ENCODE measurements around the gene SMOC2.
"Not testable (repeated sequence)": the region's sequence is repeated elsewhere in the genome, so short reads cannot be mapped to it uniquely, and the experiment has no call there.

Gene SMOC2

GRCh38 chr6:168699631-168700295 lies 258.8 kb downstream of the SMOC2 start:
- in situ Hi-C loops (cut with MboI; ENCODE audit: low sequenced_read_pairs) = no loop called here

GRCh38 chr6:168700880-168701279 lies 259.9 kb downstream of the SMOC2 start:
- in situ Hi-C loops (cut with MboI; ENCODE audit: low sequenced_read_pairs) = no loop called here

- in situ Hi-C loops (cut with MboI; ENCODE audit: low sequenced_read_pairs) = no loop called here
Observed at GRCh38 chr6:168703990-168704389, 263.0 kb downstream of the SMOC2 start.

- in situ Hi-C loops (cut with MboI; ENCODE audit: low sequenced_read_pairs) = no loop called here
Observed at GRCh38 chr6:168704678-168705077, 263.7 kb downstream of the SMOC2 start.

- in situ Hi-C loops (cut with MboI; ENCODE audit: low sequenced_read_pairs) = not testable (repeated sequence)
Observed at GRCh38 chr6:168705271-168705670, 264.3 kb downstream of the SMOC2 start.

GRCh38 chr6:168706471-168707177 lies 265.6 kb downstream of the SMOC2 start:
- in situ Hi-C loops (cut with MboI; ENCODE audit: low sequenced_read_pairs) = no loop called here

GRCh38 chr6:168708526-168708925 lies 267.5 kb downstream of the SMOC2 start:
- in situ Hi-C loops (cut with MboI; ENCODE audit: low sequenced_read_pairs) = no loop called here

GRCh38 chr6:168708984-168709383 lies 268.0 kb downstream of the SMOC2 start:
- in situ Hi-C loops (cut with MboI; ENCODE audit: low sequenced_read_pairs) = no loop called here

GRCh38 chr6:168709390-168709789 lies 268.4 kb downstream of the SMOC2 start:
- in situ Hi-C loops (cut with MboI; ENCODE audit: low sequenced_read_pairs) = no loop called here

- in situ Hi-C loops (cut with MboI; ENCODE audit: low sequenced_read_pairs) = no loop called here
Observed at GRCh38 chr6:168709991-168710390, 269.0 kb downstream of the SMOC2 start.

GRCh38 chr6:168711049-168711640 lies 270.2 kb downstream of the SMOC2 start:
- in situ Hi-C loops (cut with MboI; ENCODE audit: low sequenced_read_pairs) = no loop called here

- in situ Hi-C loops (cut with MboI; ENCODE audit: low sequenced_read_pairs) = no loop called here
Observed at GRCh38 chr6:168711666-168712300, 270.8 kb downstream of the SMOC2 start.

GRCh38 chr6:168712993-168713392 lies 272.0 kb downstream of the SMOC2 start:
- in situ Hi-C loops (cut with MboI; ENCODE audit: low sequenced_read_pairs) = no loop called here

- in situ Hi-C loops (cut with MboI; ENCODE audit: low sequenced_read_pairs) = no loop called here
Observed at GRCh38 chr6:168713839-168714238, 272.9 kb downstream of the SMOC2 start.

- in situ Hi-C loops (cut with MboI; ENCODE audit: low sequenced_read_pairs) = no loop called here
Observed at GRCh38 chr6:168714547-168715260, 273.7 kb downstream of the SMOC2 start.

GRCh38 chr6:168715643-168716481 lies 274.9 kb downstream of the SMOC2 start:
- in situ Hi-C loops (cut with MboI; ENCODE audit: low sequenced_read_pairs) = no loop called here

- in situ Hi-C loops (cut with MboI; ENCODE audit: low sequenced_read_pairs) = no loop called here
Observed at GRCh38 chr6:168716581-168716980, 275.6 kb downstream of the SMOC2 start.

- in situ Hi-C loops (cut with MboI; ENCODE audit: low sequenced_read_pairs) = no loop called here
Observed at GRCh38 chr6:168717491-168717890, 276.5 kb downstream of the SMOC2 start.

Measured in HL-60/S4 treated with retinoic acid at 250 ng/mL for 4 days and 3 days (cell line).